WTC11 (cell line): ENCODE measurements around the gene GPRC5B. TPM values are rescaled to one million over a fixed set of nuclear protein-coding genes. Genes with fewer than 3 reads are reported as not detected.

Experiments
- ATAC-seq: fragments of 200-7000 bp; cut with Tn5 transposase; 2 replicates; pipeline ENCODE4 v1.10.0; 2021; ENCODE audit warnings: mild to moderate bottlenecking, moderate library complexity
- CTCF ChIA-PET: fragments of 300-600 bp; sonication (Branson Sonifier 250); formaldehyde crosslinking; loops from one replicate; lab custom pipeline; 2021; ENCODE audit warnings: antibody characterized with exemption; lab: Charles Lee
- POLR2A ChIA-PET: fragments of 350-600 bp; sonication (Branson Sonifier 250); formaldehyde crosslinking; loops from one replicate; lab custom pipeline; 2021; ENCODE audit warnings: antibody characterized with exemption; lab: Charles Lee
- DNase-seq: peaks from one replicate; pipeline ENCODE4 v3.0.0; 2021; ENCODE audit warnings: low spot score
- H3K27ac Mint-ChIP-seq: 2 replicates; pipeline ENCODE4 v1.8.0; 2021; ENCODE audit warnings: mixed read lengths
- H3K27me3 Mint-ChIP-seq: 2 replicates; pipeline ENCODE4 v1.8.0; 2021; ENCODE audit warnings: low read depth, mild to moderate bottlenecking, moderate library complexity, mixed read lengths
- H3K36me3 Mint-ChIP-seq: 2 replicates; pipeline ENCODE4 v1.8.0; 2021; ENCODE audit warnings: mixed read lengths
- H3K4me1 Mint-ChIP-seq: 2 replicates; pipeline ENCODE4 v1.8.0; 2022; ENCODE audit warnings: mixed read lengths
- H3K4me3 Mint-ChIP-seq: 2 replicates; pipeline ENCODE4 v1.8.0; 2021; ENCODE audit warnings: mild to moderate bottlenecking, moderate library complexity, mixed read lengths
- H3K9me3 Mint-ChIP-seq: 2 replicates; pipeline ENCODE4 v1.8.0; 2021; ENCODE audit warnings: mixed read lengths
- CREM ChIP-seq: sonication (generic); formaldehyde crosslinking; IDR thresholded peaks from 2 replicates; pipeline ENCODE4 v1.8.1; 2022; ENCODE audit warnings: mild to moderate bottlenecking, missing genetic modification reagents, moderate library complexity
- E2F1 ChIP-seq: sonication (generic); formaldehyde crosslinking; IDR thresholded peaks from 2 replicates; pipeline ENCODE4 v1.8.0; 2022; ENCODE audit warnings: mild to moderate bottlenecking, missing genetic modification reagents
- ETV6 ChIP-seq: sonication (generic); formaldehyde crosslinking; IDR thresholded peaks from 2 replicates; pipeline ENCODE4 v1.8.1; 2022; ENCODE audit warnings: mild to moderate bottlenecking, missing genetic modification reagents
- HMGA2 ChIP-seq: fragments of 250-450 bp; sonication (Bioruptor Pico); IDR thresholded peaks from 2 replicates; pipeline ENCODE4 v1.4.0; 2021; ENCODE audit warnings: mild to moderate bottlenecking, moderate library complexity
- IRF2 ChIP-seq: sonication (generic); formaldehyde crosslinking; IDR thresholded peaks from 2 replicates; pipeline ENCODE4 v1.8.0; 2022; ENCODE audit warnings: low read depth, missing genetic modification reagents, borderline replicate concordance
- KAT7 ChIP-seq: sonication (generic); formaldehyde crosslinking; IDR thresholded peaks from 2 replicates; pipeline ENCODE4 v1.8.1; 2023; ENCODE audit warnings: missing genetic modification reagents, mild to moderate bottlenecking, borderline replicate concordance
- NFATC4 ChIP-seq: fragments of 250-450 bp; sonication (Bioruptor Pico); IDR thresholded peaks from 2 replicates; pipeline ENCODE4 v1.9.0; 2021; ENCODE audit warnings: mild to moderate bottlenecking
- NFE2L1 ChIP-seq: sonication (generic); formaldehyde crosslinking; IDR thresholded peaks from 2 replicates; pipeline ENCODE4 v1.8.1; 2023; ENCODE audit warnings: missing genetic modification reagents
- NR1H2 ChIP-seq: sonication (generic); formaldehyde crosslinking; IDR thresholded peaks from 2 replicates; pipeline ENCODE4 v1.9.0; 2021; ENCODE audit warnings: mild to moderate bottlenecking, moderate library complexity, missing genetic modification reagents
- NR3C1 ChIP-seq: sonication (generic); formaldehyde crosslinking; conservative IDR thresholded peaks from 2 replicates; pipeline ENCODE4 v1.8.1; 2023; ENCODE audit warnings: low read depth, mild to moderate bottlenecking, missing genetic modification reagents
- TP53 ChIP-seq: sonication (generic); formaldehyde crosslinking; IDR thresholded peaks from 2 replicates; pipeline ENCODE4 v1.8.1; 2023; ENCODE audit warnings: mild to moderate bottlenecking, missing genetic modification reagents
- ZBTB21 ChIP-seq: sonication (generic); formaldehyde crosslinking; IDR thresholded peaks from 2 replicates; pipeline ENCODE4 v1.8.1; 2023; ENCODE audit warnings: mild to moderate bottlenecking, missing genetic modification reagents, borderline replicate concordance
- ZNF121 ChIP-seq: sonication (generic); formaldehyde crosslinking; IDR thresholded peaks from 2 replicates; pipeline ENCODE4 v1.8.0; 2023; ENCODE audit warnings: missing genetic modification reagents
- ZNF396 ChIP-seq: fragments of 250-450 bp; sonication (Bioruptor Pico); IDR thresholded peaks from 2 replicates; pipeline ENCODE4 v1.8.0; 2021; ENCODE audit warnings: mild to moderate bottlenecking, moderate library complexity, borderline replicate concordance
- ZNF416 ChIP-seq: fragments of 250-450 bp; sonication (Bioruptor Pico); IDR thresholded peaks from 2 replicates; pipeline ENCODE4 v1.9.0; 2021; ENCODE audit warnings: mild to moderate bottlenecking, inconsistent platforms
- ZNF423 ChIP-seq: fragments of 250-450 bp; sonication (Bioruptor Pico); IDR thresholded peaks from 2 replicates; pipeline ENCODE4 v2.1.2; 2022; ENCODE audit warnings: mild to moderate bottlenecking, moderate library complexity
- total RNA-seq: library from RNA; stranded (reverse); gene quantifications from 3 replicates; pipeline ENCODE4 v1.2.3, GENCODE V29; 2021
- TF ChIP-seq, protein P1 (sequence below): sonication (generic); formaldehyde crosslinking; IDR thresholded peaks from 2 replicates; pipeline ENCODE4 v1.8.1; 2022; ENCODE audit warnings: low read depth, missing genetic modification reagents, borderline replicate concordance
- TF ChIP-seq, protein P2 (sequence below): sonication (generic); formaldehyde crosslinking; IDR thresholded peaks from 2 replicates; pipeline ENCODE4 v1.8.1; 2023; ENCODE audit warnings: mild to moderate bottlenecking, missing genetic modification reagents
- TF ChIP-seq, protein P3 (sequence below): sonication (generic); formaldehyde crosslinking; IDR thresholded peaks from 2 replicates; pipeline ENCODE4 v1.8.0; 2022; ENCODE audit warnings: mild to moderate bottlenecking, missing genetic modification reagents
- TF ChIP-seq, protein P4 (sequence below): fragments of 250-450 bp; sonication (Bioruptor Pico); IDR thresholded peaks from 2 replicates; pipeline ENCODE4 v1.8.0; 2021; ENCODE audit warnings: mild to moderate bottlenecking
- TF ChIP-seq, protein P5 (sequence below): sonication (generic); formaldehyde crosslinking; IDR thresholded peaks from 2 replicates; pipeline ENCODE4 v1.8.1; 2023; ENCODE audit warnings: mild to moderate bottlenecking, missing genetic modification reagents

Gene GPRC5B
- total RNA-seq, 1 experiment from 2014 or later = 104 TPM

DNA sequence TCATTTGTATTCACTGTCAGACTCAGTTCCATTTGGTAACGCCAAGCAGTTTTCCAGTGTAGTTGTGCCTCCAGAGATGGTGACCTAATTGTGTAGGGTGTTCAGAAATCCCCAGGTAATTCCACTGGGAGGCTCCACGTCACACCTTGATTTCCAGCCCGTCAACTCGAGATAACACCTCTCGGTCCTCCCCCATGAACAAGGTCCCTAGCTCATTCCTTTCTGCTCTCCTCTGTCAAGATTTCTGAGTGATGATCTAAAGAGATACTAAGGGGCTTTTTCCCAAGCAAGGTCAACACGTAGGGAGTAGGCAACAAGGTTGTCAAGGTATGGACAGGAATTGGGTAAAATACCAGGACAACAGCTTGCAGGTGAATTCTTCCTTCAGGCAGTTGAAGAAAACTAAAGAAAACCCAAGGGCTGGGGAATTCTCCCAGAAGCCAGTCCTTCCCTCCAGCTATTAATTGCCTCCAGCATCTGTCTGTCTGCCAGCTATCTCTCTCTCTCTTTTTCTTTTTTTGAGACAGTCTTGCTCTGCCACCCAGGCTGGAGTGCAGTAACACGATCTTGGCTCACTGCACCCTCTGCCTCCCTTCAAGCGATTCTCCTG is 31.4 kb downstream of the GPRC5B start (continued):
- TF ChIP-seq ETV6 (CRISPR knock-in tag) (no peak), NFATC4 (CRISPR knock-in tag) (no peak), NR1H2 (CRISPR knock-in tag) (no peak), CREM (CRISPR knock-in tag) (no peak)

DNA sequence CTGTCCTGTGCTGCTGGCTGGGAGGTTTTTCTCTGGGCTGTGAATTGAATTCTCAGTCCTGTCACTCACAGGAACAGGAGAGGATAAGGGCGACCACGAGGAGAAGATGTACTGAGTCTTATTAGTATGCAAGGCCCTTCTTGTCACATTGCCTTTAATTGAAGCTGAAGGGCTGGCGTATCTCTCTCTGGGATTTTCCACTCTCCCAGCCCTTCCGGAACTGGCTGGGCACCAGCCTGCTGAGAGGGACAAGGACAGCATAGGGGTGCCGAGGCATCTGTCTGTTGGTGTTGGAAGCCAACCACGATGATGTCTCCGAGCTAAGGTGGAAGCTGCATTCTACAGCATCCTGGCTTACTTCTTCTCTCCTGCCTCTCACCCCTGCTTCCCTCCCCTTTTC is 33.2 kb downstream of the GPRC5B start:
- Mint-ChIP-seq H3K4me1 (peaks cover 63% of the 10 kb centered on the region), H3K27ac (0 out of 2 replicates have a peak overlapping the region, but pooled peaks have one; percentile 38), H3K4me3 (no peak overlapping the region), H3K9me3 (no peaks in the 10 kb centered on the region), H3K27me3 (peaks cover 3% of the 10 kb centered on the region), H3K36me3 (peaks cover 7% of the 10 kb centered on the region)
- ATAC-seq (no peak), DNase-seq (no peak)
- CTCF ChIA-PET = interaction anchor here (1.0 to 2.0 kb wide), 4 partner anchors 9 to 268 kb away, joined by 3 to 8 read pairs (median 4); no protein-coding TSS in a partner anchor
- POLR2A ChIA-PET = interaction anchor here (1.5 kb wide), 1 partner anchor 11 kb away, joined by 4 read pairs; no protein-coding TSS in a partner anchor
- TF ChIP-seq ZNF416 (CRISPR knock-in tag) (no peak), TP53 (no peak), NR3C1 (CRISPR knock-in tag) (no peak), KAT7 (CRISPR knock-in tag) (no peak), E2F1 (CRISPR knock-in tag) (no peak), NFE2L1 (CRISPR knock-in tag) (no peak), HMGA2 (CRISPR knock-in tag) (no peak), ZNF121 (CRISPR knock-in tag) (no peak), IRF2 (CRISPR knock-in tag) (no peak), NR1H2 (CRISPR knock-in tag) (no peak), ZBTB21 (CRISPR knock-in tag) (no peak), ZNF423 (no peak), ZNF396 (CRISPR knock-in tag) (no peak)
- TF ChIP-seq, protein P1, sequence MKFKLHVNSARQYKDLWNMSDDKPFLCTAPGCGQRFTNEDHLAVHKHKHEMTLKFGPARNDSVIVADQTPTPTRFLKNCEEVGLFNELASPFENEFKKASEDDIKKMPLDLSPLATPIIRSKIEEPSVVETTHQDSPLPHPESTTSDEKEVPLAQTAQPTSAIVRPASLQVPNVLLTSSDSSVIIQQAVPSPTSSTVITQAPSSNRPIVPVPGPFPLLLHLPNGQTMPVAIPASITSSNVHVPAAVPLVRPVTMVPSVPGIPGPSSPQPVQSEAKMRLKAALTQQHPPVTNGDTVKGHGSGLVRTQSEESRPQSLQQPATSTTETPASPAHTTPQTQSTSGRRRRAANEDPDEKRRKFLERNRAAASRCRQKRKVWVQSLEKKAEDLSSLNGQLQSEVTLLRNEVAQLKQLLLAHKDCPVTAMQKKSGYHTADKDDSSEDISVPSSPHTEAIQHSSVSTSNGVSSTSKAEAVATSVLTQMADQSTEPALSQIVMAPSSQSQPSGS (CRISPR knock-in tag) = no peak
- TF ChIP-seq, protein P2, sequence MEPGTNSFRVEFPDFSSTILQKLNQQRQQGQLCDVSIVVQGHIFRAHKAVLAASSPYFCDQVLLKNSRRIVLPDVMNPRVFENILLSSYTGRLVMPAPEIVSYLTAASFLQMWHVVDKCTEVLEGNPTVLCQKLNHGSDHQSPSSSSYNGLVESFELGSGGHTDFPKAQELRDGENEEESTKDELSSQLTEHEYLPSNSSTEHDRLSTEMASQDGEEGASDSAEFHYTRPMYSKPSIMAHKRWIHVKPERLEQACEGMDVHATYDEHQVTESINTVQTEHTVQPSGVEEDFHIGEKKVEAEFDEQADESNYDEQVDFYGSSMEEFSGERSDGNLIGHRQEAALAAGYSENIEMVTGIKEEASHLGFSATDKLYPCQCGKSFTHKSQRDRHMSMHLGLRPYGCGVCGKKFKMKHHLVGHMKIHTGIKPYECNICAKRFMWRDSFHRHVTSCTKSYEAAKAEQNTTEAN = no peak
- TF ChIP-seq, protein P3, sequence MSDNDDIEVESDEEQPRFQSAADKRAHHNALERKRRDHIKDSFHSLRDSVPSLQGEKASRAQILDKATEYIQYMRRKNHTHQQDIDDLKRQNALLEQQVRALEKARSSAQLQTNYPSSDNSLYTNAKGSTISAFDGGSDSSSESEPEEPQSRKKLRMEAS (CRISPR knock-in tag) = no peak
- TF ChIP-seq, protein P4, sequence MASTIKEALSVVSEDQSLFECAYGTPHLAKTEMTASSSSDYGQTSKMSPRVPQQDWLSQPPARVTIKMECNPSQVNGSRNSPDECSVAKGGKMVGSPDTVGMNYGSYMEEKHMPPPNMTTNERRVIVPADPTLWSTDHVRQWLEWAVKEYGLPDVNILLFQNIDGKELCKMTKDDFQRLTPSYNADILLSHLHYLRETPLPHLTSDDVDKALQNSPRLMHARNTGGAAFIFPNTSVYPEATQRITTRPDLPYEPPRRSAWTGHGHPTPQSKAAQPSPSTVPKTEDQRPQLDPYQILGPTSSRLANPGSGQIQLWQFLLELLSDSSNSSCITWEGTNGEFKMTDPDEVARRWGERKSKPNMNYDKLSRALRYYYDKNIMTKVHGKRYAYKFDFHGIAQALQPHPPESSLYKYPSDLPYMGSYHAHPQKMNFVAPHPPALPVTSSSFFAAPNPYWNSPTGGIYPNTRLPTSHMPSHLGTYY = no peak
- TF ChIP-seq, protein P5, sequence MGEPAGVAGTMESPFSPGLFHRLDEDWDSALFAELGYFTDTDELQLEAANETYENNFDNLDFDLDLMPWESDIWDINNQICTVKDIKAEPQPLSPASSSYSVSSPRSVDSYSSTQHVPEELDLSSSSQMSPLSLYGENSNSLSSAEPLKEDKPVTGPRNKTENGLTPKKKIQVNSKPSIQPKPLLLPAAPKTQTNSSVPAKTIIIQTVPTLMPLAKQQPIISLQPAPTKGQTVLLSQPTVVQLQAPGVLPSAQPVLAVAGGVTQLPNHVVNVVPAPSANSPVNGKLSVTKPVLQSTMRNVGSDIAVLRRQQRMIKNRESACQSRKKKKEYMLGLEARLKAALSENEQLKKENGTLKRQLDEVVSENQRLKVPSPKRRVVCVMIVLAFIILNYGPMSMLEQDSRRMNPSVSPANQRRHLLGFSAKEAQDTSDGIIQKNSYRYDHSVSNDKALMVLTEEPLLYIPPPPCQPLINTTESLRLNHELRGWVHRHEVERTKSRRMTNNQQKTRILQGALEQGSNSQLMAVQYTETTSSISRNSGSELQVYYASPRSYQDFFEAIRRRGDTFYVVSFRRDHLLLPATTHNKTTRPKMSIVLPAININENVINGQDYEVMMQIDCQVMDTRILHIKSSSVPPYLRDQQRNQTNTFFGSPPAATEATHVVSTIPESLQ (CRISPR knock-in tag) = no peak
